Kidney (tissue), 14 donors: ENCODE measurements around the gene HSPB8. TPM values are rescaled to one million over a fixed set of nuclear protein-coding genes. Genes with fewer than 3 reads are reported as not detected.

Experiments
- DNase-seq, 5 donors: peaks; one replicate each; pipeline ENCODE4 v3.0.0-alpha.2; 2013 to 2020
- FAIRE-seq: peaks from 2 replicates; lab custom pipeline; 2012; peaks lifted over from hg19 to GRCh38; lab: Jason Lieb, UNC
- H3K27ac ChIP-seq, 2 donors: one replicate each; pipeline ENCODE4 v1.7.0; 2013; ENCODE audit warnings: low read depth in 2 of 2, low read length in 2 of 2, inconsistent platforms in 1 of 2
- H3K27me3 ChIP-seq: one replicate; pipeline ENCODE4 v1.7.1; 2013; ENCODE audit warnings: low read length, inconsistent platforms; ENCODE audit not compliant: control insufficient read depth, insufficient read depth
- H3K36me3 ChIP-seq, 3 donors: one replicate each; pipeline versions ENCODE4 v1.7.0 to v1.7.1; 2013; ENCODE audit warnings: low read length in 3 of 3, control low read depth in 1 of 3, inconsistent platforms in 1 of 3; ENCODE audit not compliant: insufficient read depth in 3 of 3, control insufficient read depth in 2 of 3
- H3K4me1 ChIP-seq, 3 donors: one replicate each; pipeline versions ENCODE4 v1.7.0 to v1.7.1; 2013; ENCODE audit warnings: low read length in 3 of 3, inconsistent platforms in 1 of 3, low read depth in 1 of 3; ENCODE audit not compliant: control insufficient read depth in 2 of 3, insufficient read depth in 2 of 3
- H3K4me3 ChIP-seq, 3 donors: one replicate each; pipeline versions ENCODE4 v1.7.0 to v1.8.1; 2013; ENCODE audit warnings: low read length in 3 of 3, control low read depth in 1 of 3, inconsistent platforms in 1 of 3
- H3K9ac ChIP-seq, 3 donors: one replicate each; pipeline versions ENCODE4 v1.7.0 to v1.7.1; 2013; ENCODE audit warnings: low read length in 3 of 3, control low read depth in 1 of 3, inconsistent platforms in 1 of 3
- H3K9me3 ChIP-seq, 3 donors: one replicate each; pipeline versions ENCODE4 v1.7.0 to v1.7.1; 2013; ENCODE audit warnings: low read length in 3 of 3, control low read depth in 1 of 3, inconsistent platforms in 1 of 3; ENCODE audit not compliant: control insufficient read depth in 2 of 3, insufficient read depth in 1 of 3
- intact Hi-C: fragments of 100-400 bp; cut with DNase I; formaldehyde crosslinking; loops from one replicate; pipeline ENCODE4 v1.11.1; 2022
- polyA plus RNA-seq: library from polyadenylated mRNA; stranded (reverse); fragments of 350-450 nt; fragmentation: Illumina TruSeq; extraction: RNeasy Lipid Tissue Mini Kit (QIAGEN cat#74804); gene quantifications from one replicate; pipeline ENCODE4 v1.2.3, GENCODE V29; 2014; ENCODE audit warnings: low read depth, low replicate concordance; ENCODE audit not compliant: insufficient read depth
- total RNA-seq: library from RNA; stranded (reverse); fragmentation: NEBNext Ultra II Directional; extraction: Animal tissue kit (Norgen Biotek cat#: 25700); gene quantifications from one replicate; pipeline ENCODE4 v1.2.1, GENCODE V29; 2021
- TF ChIP-seq, protein P1 (sequence below): IDR thresholded peaks from 3 replicates; pipeline ENCODE4 v1.5.1; 2012; ENCODE audit warnings: mild to moderate bottlenecking, moderate library complexity, borderline replicate concordance; ENCODE audit not compliant: insufficient read depth; ENCODE audit errors: extremely low read depth
- donor health status: control.
- donor health status: control.
- donor health status: control.
- donor health status: control.
- donor health status: control.
- donor health status: DM: yes; HTN: yes; CAD: no.
- donor health status: Normal renal cell carcinoma (clear cell type).

Gene HSPB8
- total and polyA plus RNA-seq, 2 donors from 2014 or later = 67.2 to 81.3 TPM

DNA sequence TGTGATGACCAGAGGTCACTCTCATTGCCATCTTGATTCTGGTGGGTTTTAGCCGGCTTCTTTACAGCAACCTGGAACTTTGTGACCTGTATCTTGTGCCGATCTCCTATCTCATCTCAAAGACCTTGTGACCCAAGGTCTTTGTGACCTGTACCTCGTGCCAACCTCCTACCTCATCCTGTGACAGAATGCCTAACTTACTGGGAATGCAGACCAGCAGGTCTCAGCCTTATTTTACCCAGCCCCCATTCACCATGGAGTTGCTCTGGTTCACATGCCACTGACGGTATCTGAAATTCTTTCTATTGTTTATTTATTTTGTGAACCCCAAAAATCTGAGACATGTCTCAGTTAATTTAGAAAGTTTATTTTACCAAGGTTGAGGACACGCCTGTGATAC lies 7.4 kb upstream of the HSPB8 start:
- Histone ChIP-seq H3K9ac (no peak overlapping the region), H3K27me3 (no peaks in the 10 kb centered on the region), H3K4me3 (no peak overlapping the region), H3K9me3 (no peaks in the 10 kb centered on the region), H3K36me3 (no peaks in the 10 kb centered on the region), H3K4me1 (no peaks in the 10 kb centered on the region), H3K27ac (no peak overlapping the region)
- no peak for FAIRE-seq
- TF ChIP-seq, protein P1, sequence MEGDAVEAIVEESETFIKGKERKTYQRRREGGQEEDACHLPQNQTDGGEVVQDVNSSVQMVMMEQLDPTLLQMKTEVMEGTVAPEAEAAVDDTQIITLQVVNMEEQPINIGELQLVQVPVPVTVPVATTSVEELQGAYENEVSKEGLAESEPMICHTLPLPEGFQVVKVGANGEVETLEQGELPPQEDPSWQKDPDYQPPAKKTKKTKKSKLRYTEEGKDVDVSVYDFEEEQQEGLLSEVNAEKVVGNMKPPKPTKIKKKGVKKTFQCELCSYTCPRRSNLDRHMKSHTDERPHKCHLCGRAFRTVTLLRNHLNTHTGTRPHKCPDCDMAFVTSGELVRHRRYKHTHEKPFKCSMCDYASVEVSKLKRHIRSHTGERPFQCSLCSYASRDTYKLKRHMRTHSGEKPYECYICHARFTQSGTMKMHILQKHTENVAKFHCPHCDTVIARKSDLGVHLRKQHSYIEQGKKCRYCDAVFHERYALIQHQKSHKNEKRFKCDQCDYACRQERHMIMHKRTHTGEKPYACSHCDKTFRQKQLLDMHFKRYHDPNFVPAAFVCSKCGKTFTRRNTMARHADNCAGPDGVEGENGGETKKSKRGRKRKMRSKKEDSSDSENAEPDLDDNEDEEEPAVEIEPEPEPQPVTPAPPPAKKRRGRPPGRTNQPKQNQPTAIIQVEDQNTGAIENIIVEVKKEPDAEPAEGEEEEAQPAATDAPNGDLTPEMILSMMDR = no peak
- intact Hi-C loops = no loop called here
- DNase-seq = no peak

DNA sequence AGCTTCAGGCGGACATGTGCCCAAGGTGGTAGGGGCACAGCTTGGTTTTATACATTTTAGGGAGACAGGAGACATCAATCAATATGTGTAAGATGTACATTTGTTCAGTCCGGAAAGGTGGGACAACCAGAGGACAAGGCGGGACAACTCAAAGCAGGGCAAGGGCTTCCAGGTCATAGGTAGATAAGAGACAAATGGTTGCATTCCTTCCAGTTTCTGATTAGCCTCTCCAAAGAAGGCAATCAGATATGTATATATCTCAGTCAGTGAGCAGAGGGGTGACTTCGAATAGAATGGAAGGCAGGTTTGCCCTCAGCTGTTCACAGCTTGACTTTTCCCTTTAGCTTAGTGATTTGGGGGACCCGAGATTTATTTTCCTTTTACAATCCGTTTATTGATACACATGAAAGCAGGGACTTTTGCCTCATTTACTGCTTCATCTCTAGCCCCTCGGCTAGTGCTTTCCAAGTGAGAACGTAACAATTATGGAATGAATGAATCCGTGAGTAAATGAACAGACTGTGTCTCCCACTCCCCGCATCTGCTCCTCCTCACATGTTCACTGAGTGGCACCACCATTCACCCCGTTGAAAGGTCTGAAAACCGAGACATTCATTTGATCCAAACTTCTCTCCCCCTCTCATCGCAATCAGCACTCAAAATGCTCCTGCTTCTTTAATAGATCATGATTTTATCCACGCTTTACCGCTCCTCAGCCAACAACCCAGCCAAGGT lies 6.9 kb upstream of the HSPB8 start:
- H3K9me3 ChIP-seq = no peaks in the 10 kb centered on the region
- DNase-seq (no peak), FAIRE-seq (no peak)
- no peak overlapping the region for H3K27ac ChIP-seq
- H3K36me3 ChIP-seq = no peaks in the 10 kb centered on the region
- TF ChIP-seq, protein P1 = no peak
- no peak overlapping the region for H3K9ac ChIP-seq
- no peak overlapping the region for H3K4me3 ChIP-seq
- H3K27me3 ChIP-seq = no peaks in the 10 kb centered on the region
- intact Hi-C loops = no loop called here
- H3K4me1 ChIP-seq = no peaks in the 10 kb centered on the region

GRCh38 chr12:119175081-119175480 lies 3.6 kb upstream of the HSPB8 start:
- Histone ChIP-seq H3K4me3 (no peak overlapping the region), H3K27ac (no peak overlapping the region), H3K9ac (no peak overlapping the region), H3K9me3 (no peaks in the 10 kb centered on the region), H3K27me3 (no peaks in the 10 kb centered on the region), H3K4me1 (peaks cover 0 to 7% (median 3%) of the 10 kb centered on the region in 3 donors), H3K36me3 (no peaks in the 10 kb centered on the region)
- intact Hi-C loops = no loop called here
- TF ChIP-seq, protein P1 = no peak
- FAIRE-seq (no peak), DNase-seq (no peak)
